GM13977 (cell line): ENCODE measurements around the gene COX8A.

Experiments
- DNase-seq: peaks from one replicate; pipeline ENCODE4 v3.0.0; 2012; ENCODE audit warnings: low spot score
- CTCF ChIP-seq: IDR thresholded peaks from 2 replicates; pipeline ENCODE4 v1.5.1; 2012; ENCODE audit warnings: mild to moderate bottlenecking, control low read depth; ENCODE audit not compliant: insufficient read depth; ENCODE audit errors: extremely low read depth, missing control alignments
- in situ Hi-C: fragments of 300-500 bp; cut with MboI; formaldehyde crosslinking; loops from one replicate; pipeline ENCODE4 v1.12.0; 2022; ENCODE audit warnings: low sequenced_read_pairs, low pct_unique_long_range_greater_than_20kb, mixed read lengths, inconsistent platforms; ENCODE audit not compliant: unreplicated experiment

COX8A gene

GRCh38 chr11:64018310-64018709, 43.9 kb downstream of the COX8A start:
- in situ Hi-C loops, result no loop called here
- TF ChIP-seq CTCF, result no peak
- no peak for DNase-seq

- in situ Hi-C loops, result no loop called here
- TF ChIP-seq CTCF, result no peak
- no peak for DNase-seq
Measured at GRCh38 chr11:64019106-64020037, 45.0 kb downstream of the COX8A start.

GRCh38 chr11:64020976-64021756, 46.7 kb downstream of the COX8A start:
- no peak for TF ChIP-seq CTCF
- in situ Hi-C loops, result no loop called here
- DNase-seq, result no peak

GRCh38 chr11:64021757-64022093, 47.3 kb downstream of the COX8A start:
- TF ChIP-seq CTCF, result no peak
- in situ Hi-C loops, result no loop called here
- no peak for DNase-seq

- in situ Hi-C loops, result no loop called here
- TF ChIP-seq CTCF, result no peak
- DNase-seq, result no peak
Measured at GRCh38 chr11:64022125-64022784, 47.8 kb downstream of the COX8A start.
